GM12878 (cell line): Measurements from ENCODE around the gene MRPL38. TPM values are rescaled to one million over a fixed set of nuclear protein-coding genes. Genes with fewer than 3 reads are reported as not detected.

ENCODE experiments used
- ATAC-seq: fragments of 200-7000 bp; cut with Tn5 transposase; 3 replicates; pipeline ENCODE4 v1.9.1; 2020; ENCODE audit warnings: mild to moderate bottlenecking, moderate library complexity
- BruUV-seq: library from RNA; stranded (reverse); fragments of 400-500 nt; replicated peaks from 2 replicates; lab custom pipeline; 2021; lab: Mats Ljungman, UMichigan
- CTCF ChIA-PET: fragments of 300-600 bp; sonication (Branson Sonifier 250); formaldehyde crosslinking; extraction: SDS; loops from one replicate; lab custom pipeline; 2021; ENCODE audit warnings: inconsistent platforms; lab: Yijun Ruan, JAX
- POLR2A ChIA-PET: fragments of 350-600 bp; formaldehyde crosslinking; extraction: SDS; loops from one replicate; lab custom pipeline; 2021; ENCODE audit warnings: inconsistent platforms; lab: Charles Lee
- RAD21 ChIA-PET: fragments of 300-600 bp; sonication (Branson Sonifier 250); formaldehyde crosslinking; loops from one replicate; lab custom pipeline; 2023; ENCODE audit warnings: antibody characterized with exemption; ENCODE audit not compliant: unreplicated experiment; lab: Charles Lee
- SMC1A ChIA-PET: fragments of 300-600 bp; sonication (Branson Sonifier 250); formaldehyde crosslinking; loops from one replicate; lab custom pipeline; 2023; ENCODE audit not compliant: unreplicated experiment, uncharacterized antibody; lab: Charles Lee
- DNase-seq: peaks from one replicate; pipeline ENCODE4 v3.0.0-alpha.2; 2011; ENCODE audit warnings: low read depth, low spot score
- FAIRE-seq: peaks from 3 replicates; lab custom pipeline; 2011; peaks lifted over from hg19 to GRCh38; lab: Jason Lieb, UNC
- H2AFZ ChIP-seq: 2 replicates; pipeline ENCODE4 v1.6.0; 2011; ENCODE audit warnings: low read depth, low read length, control low read depth; ENCODE audit not compliant: control insufficient read depth
- H3K27ac ChIP-seq: 2 replicates; pipeline ENCODE4 v1.5.1; 2011; ENCODE audit warnings: control low read depth; ENCODE audit not compliant: control insufficient read depth, insufficient read depth
- H3K27me3 ChIP-seq, 2 experiments: replicated peaks in 1 of 2; 2 replicates each; pipeline versions ENCODE4 v1.6.0 to v1.6.1; 2011; ENCODE audit warnings: low read length in 1 of 2; ENCODE audit not compliant: control insufficient read depth in 2 of 2, insufficient read depth in 2 of 2
- H3K36me3 ChIP-seq, 2 experiments: 2 replicates each; pipeline ENCODE4 v1.5.1; 2011; ENCODE audit warnings: low read length in 1 of 2; ENCODE audit not compliant: control insufficient read depth in 2 of 2, insufficient read depth in 2 of 2
- H3K4me1 ChIP-seq: 2 replicates; pipeline ENCODE4 v1.6.1; 2011; ENCODE audit warnings: mild to moderate bottlenecking, low read length, moderate library complexity, mixed read lengths; ENCODE audit not compliant: control insufficient read depth, insufficient read depth
- H3K4me2 ChIP-seq: 2 replicates; pipeline ENCODE4 v1.6.0; 2011; ENCODE audit warnings: control low read depth; ENCODE audit not compliant: control insufficient read depth, insufficient read depth
- H3K4me3 ChIP-seq: fragments of 200-600 bp; sonication (generic); 2 replicates; pipeline ENCODE4 v1.5.1; 2016
- H3K79me2 ChIP-seq: 2 replicates; pipeline ENCODE4 v1.6.0; 2011; ENCODE audit warnings: low read length; ENCODE audit not compliant: control insufficient read depth, insufficient read depth
- H3K9ac ChIP-seq: 2 replicates; pipeline ENCODE4 v1.8.0; 2011; ENCODE audit warnings: low read length, control low read depth, mixed read lengths; ENCODE audit not compliant: control insufficient read depth, insufficient read depth
- H3K9me3 ChIP-seq: replicated peaks from 3 replicates; pipeline ENCODE4 v1.5.1; 2011; ENCODE audit warnings: mild to moderate bottlenecking, low read length; ENCODE audit not compliant: control insufficient read depth, insufficient read depth
- H4K20me1 ChIP-seq: 2 replicates; pipeline ENCODE4 v1.6.0; 2011; ENCODE audit not compliant: control insufficient read depth, insufficient read depth
- CBX3 ChIP-seq: fragments of 200-600 bp; sonication (generic); IDR thresholded peaks from 2 replicates; pipeline ENCODE4 v1.6.1; 2016; ENCODE audit warnings: low read depth, borderline replicate concordance
- CEBPB ChIP-seq, 2 experiments: fragments of 150-350 bp in 1 of 2; IDR thresholded peaks; 2 replicates each; pipeline ENCODE4 v1.6.1; 2012 to 2014; ENCODE audit warnings: low read depth in 2 of 2, low read length in 2 of 2, borderline replicate concordance in 1 of 2, inconsistent platforms in 1 of 2
- ETV6 ChIP-seq, 2 experiments: fragments of 450-650 bp in 1 of 2; IDR thresholded peaks in 1 of 2; conservative IDR thresholded peaks in 1 of 2; 2 replicates each; pipeline ENCODE4 v1.6.1; 2014; ENCODE audit warnings: antibody characterized with exemption in 1 of 2, borderline replicate concordance in 1 of 2, low read depth in 1 of 2, mild to moderate bottlenecking in 1 of 2, moderate library complexity in 1 of 2
- EZH2 ChIP-seq: IDR thresholded peaks from 2 replicates; pipeline ENCODE4 v1.6.1; 2012; ENCODE audit warnings: low read depth, mild to moderate bottlenecking, control low read depth, inconsistent platforms, low read length, borderline replicate concordance; ENCODE audit not compliant: control insufficient read depth
- FOS ChIP-seq: IDR thresholded peaks from 3 replicates; pipeline ENCODE4 v1.6.1; 2011; ENCODE audit warnings: borderline replicate concordance; ENCODE audit not compliant: insufficient read length; ENCODE audit errors: extremely low read depth
- HCFC1 ChIP-seq: fragments of 150-350 bp; IDR thresholded peaks from 2 replicates; pipeline ENCODE4 v1.6.1; 2014; ENCODE audit warnings: low read length
- HDAC6 ChIP-seq: fragments of 200-600 bp; sonication (generic); IDR thresholded peaks from one replicate; pipeline ENCODE4 v1.8.0; 2017; ENCODE audit warnings: antibody characterized with exemption; ENCODE audit not compliant: unreplicated experiment
- MEF2B ChIP-seq: fragments of 450-650 bp; IDR thresholded peaks from 2 replicates; pipeline ENCODE4 v1.6.1; 2018; ENCODE audit warnings: mild to moderate bottlenecking, moderate library complexity; ENCODE audit not compliant: partially characterized antibody, poor library complexity, severe bottlenecking
- NR2F1 ChIP-seq: fragments of 450-650 bp; conservative IDR thresholded peaks from 2 replicates; pipeline ENCODE4 v1.6.1; 2017; ENCODE audit warnings: mild to moderate bottlenecking
- PAX5 ChIP-seq: IDR thresholded peaks from 2 replicates; pipeline ENCODE4 v1.6.1; 2011; ENCODE audit warnings: low read depth, low read length, borderline replicate concordance
- PAX8 ChIP-seq: fragments of 450-650 bp; IDR thresholded peaks from 2 replicates; pipeline ENCODE4 v1.6.1; 2017; ENCODE audit warnings: mild to moderate bottlenecking, moderate library complexity
- RELA ChIP-seq: fragments of 450-650 bp; IDR thresholded peaks from 2 replicates; pipeline ENCODE4 v1.8.0; 2014; ENCODE audit warnings: borderline replicate concordance; ENCODE audit not compliant: partially characterized antibody
- TCF7 ChIP-seq: IDR thresholded peaks from 2 replicates; pipeline ENCODE4 v1.6.1; 2014; ENCODE audit warnings: antibody characterized with exemption, borderline replicate concordance
- WRNIP1 ChIP-seq: IDR thresholded peaks from 2 replicates; pipeline ENCODE4 v1.6.1; 2011; ENCODE audit warnings: low read depth, low read length, improper control_type of control experiment, borderline replicate concordance
- YY1 ChIP-seq: IDR thresholded peaks from 2 replicates; pipeline ENCODE4 v1.6.1; 2011; ENCODE audit warnings: low read depth, mild to moderate bottlenecking, low read length
- ZNF207 ChIP-seq: fragments of 450-650 bp; IDR thresholded peaks from 2 replicates; pipeline ENCODE4 v1.6.1; 2014; ENCODE audit warnings: antibody characterized with exemption, mild to moderate bottlenecking, borderline replicate concordance
- ZZZ3 ChIP-seq: IDR thresholded peaks from 2 replicates; pipeline ENCODE4 v1.6.1; 2011; ENCODE audit warnings: low read depth; ENCODE audit not compliant: control insufficient read depth, insufficient read length
- WGBS: methylation state at CpG from one replicate; pipeline ENCODE4 v1.1.6; 2016; ENCODE audit warnings: low lambda C conversion rate; ENCODE audit not compliant: insufficient replicate concordance, insufficient coverage; ENCODE audit errors: missing lambda C conversion rate; 5-methylcytosine and 5-hydroxymethylcytosine counted together
- in situ Hi-C: fragments of 300-500 bp; cut with MboI; formaldehyde crosslinking; loops from 9 replicates; pipeline ENCODE4 v1.14.3; 2018; ENCODE audit warnings: mixed read lengths
- intact Hi-C: fragments of 100-400 bp; cut with micrococcal nuclease; formaldehyde crosslinking; loops from one replicate; pipeline ENCODE4 v1.14.2; 2022; ENCODE audit not compliant: unreplicated experiment
- polyA plus RNA-seq, 11 experiments: library from polyadenylated mRNA; depleted of rRNA in 4 of 11; unstranded in 6 of 11; stranded (reverse) in 5 of 11; fragments of >200 nt; fragmentation: Nextera tagmentation in 4 of 11; fragmentation: Illumina TruSeq in 1 of 11; extraction: Ambion mirVana in 4 of 11; extraction: Trizol in 1 of 11; gene quantifications; 1 replicate in 1 of 11; 2 replicates in 10 of 11; pipeline versions ENCODE4 v1.2.1 to v1.2.3, GENCODE V29; 2011 to 2016; ENCODE audit warnings: inconsistent platforms in 2 of 11, missing spikeins in 2 of 11, low read depth in 1 of 11
- total RNA-seq, 4 experiments: library from RNA; depleted of rRNA in 3 of 4; stranded (reverse); fragments of >200 nt in 3 of 4; fragmentation: Illumina TruSeq in 1 of 4; extraction: Trizol in 1 of 4; gene quantifications; 2 replicates each; pipeline versions ENCODE4 v1.2.1 to v1.2.3, GENCODE V29; 2013 to 2021
- TF ChIP-seq, protein P1 (sequence below): fragments of 450-650 bp; IDR thresholded peaks from 2 replicates; pipeline ENCODE4 v1.6.1; 2017; ENCODE audit warnings: borderline replicate concordance
- TF ChIP-seq, protein P2 (sequence below): fragments of 450-650 bp; IDR thresholded peaks from 2 replicates; pipeline ENCODE4 v1.6.1; 2016; ENCODE audit warnings: mild to moderate bottlenecking

MRPL38 gene
- total and polyA plus RNA-seq, 10 of the 15 experiments (the other 5 are each of a cell fraction or from before 2014, with no cell fraction given), result 6.6 to 205 (median 53.1) TPM

DNA sequence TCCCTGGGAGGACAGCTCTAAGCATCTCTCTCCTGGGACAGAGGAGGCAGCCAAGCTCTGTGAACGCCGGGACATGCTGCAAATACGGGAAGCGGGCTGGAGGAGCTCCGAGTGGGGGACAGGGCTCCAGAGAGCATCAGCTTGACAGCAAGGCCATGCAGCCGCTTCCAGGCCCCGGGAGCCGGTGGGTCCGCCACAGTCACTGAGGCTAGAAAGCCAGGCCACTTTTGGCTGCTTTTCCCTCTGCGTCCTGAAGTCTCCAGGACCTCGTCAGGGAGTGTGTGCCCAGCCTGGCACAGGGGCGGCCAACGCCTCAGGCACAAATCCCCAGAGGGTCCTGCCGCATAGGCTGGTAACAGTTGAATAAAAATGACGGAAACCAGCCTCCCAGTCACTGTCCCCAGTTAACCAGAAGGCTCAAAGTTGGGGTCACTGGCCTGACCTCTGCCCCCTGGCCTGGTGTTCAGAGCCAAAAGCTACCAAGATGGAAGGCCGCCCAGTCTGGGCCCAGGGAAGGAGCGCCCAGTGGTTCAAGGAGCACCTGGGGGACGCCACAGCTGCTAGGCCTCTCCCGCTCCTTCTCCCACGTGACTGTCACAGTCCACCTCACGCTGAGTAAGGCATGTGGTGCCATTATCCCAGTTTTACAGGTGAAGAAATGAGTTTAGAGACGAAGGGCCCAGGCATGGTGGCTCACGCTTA is 4.8 kb downstream of the MRPL38 start (continued):
- TF ChIP-seq ZNF207, result no peak
- no peak for TF ChIP-seq FOS

DNA sequence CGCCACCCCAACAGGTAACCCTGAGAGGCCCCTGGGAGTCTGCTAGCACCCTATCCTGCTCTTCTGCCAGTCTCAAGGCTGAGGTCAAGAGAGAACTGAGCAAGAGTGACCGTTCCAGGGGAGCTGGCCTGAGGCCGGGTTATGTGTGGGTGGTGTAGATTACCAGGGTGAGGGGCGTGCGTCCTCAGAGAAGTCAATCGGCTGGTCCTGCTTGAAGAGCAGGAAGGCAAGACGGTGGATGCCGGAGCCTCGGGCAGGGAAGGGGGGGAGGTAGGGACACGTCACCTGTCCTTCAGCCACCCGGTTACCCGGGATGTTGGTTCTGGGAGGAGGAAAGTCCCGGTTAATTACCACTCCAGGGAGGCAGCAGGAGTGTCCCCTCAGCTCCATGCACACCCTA is 5.3 kb downstream of the MRPL38 start:
- no TSS peak for BruUV-seq
- no peak overlapping the region for H2AFZ ChIP-seq
- H3K27ac ChIP-seq, result no peak overlapping the region
- peaks cover 6% of the 10 kb centered on the region for H3K4me1 ChIP-seq
- intact Hi-C loops, result loop anchor here (5.0 kb wide), 2 partner anchors 42 to 122 kb away; partner anchors contain the start of gene WBP2
- H3K36me3 ChIP-seq, result peaks cover 10 to 17% of the 10 kb centered on the region in 2 experiments; a peak in 3 of 4 replicates
- peaks cover 23% of the 10 kb centered on the region for H3K79me2 ChIP-seq
- ATAC-seq (no peak), DNase-seq (no peak), FAIRE-seq (no peak)
- WGBS, result 93% methylated on average over 12 of the region's 13 CpGs
- ChIA-PET CTCF (interaction anchor here (1.0 to 1.4 kb wide), 2 partner anchors 43 to 44 kb away, joined by 4 to 7 read pairs; partner anchors contain the start of gene WBP2), SMC1A (no interaction called here), RAD21 (no interaction called here), POLR2A (interaction anchor here (1.7 kb wide), 1 partner anchor 12 kb away, joined by 6 read pairs; no protein-coding TSS in a partner anchor)
- no peak overlapping the region for H3K4me2 ChIP-seq
- H3K9ac ChIP-seq, result no peak overlapping the region
- no peaks in the 10 kb centered on the region for H3K9me3 ChIP-seq
- in situ Hi-C loops, result no loop called here
- no peak overlapping the region for H3K4me3 ChIP-seq
- H4K20me1 ChIP-seq, result no peaks in the 10 kb centered on the region
- no peaks in the 10 kb centered on the region for H3K27me3 ChIP-seq
- TF ChIP-seq PAX5 (no peak), RELA (no peak), WRNIP1 (no peak), ETV6 (conservative IDR thresholded peaks at IDR 0.05 in 1 of 2, IDR thresholded peaks at IDR 0.05 in 1 of 2; ENCODE audit: borderline replicate concordance in 1 of 2, low read depth in 1 of 2) (no peak), PAX8 (no peak), MEF2B (no peak), YY1 (no peak), CEBPB (IDR thresholded peaks at IDR 0.05; ENCODE audit: borderline replicate concordance in 1 of 2, low read depth in 2 of 2, low read length in 2 of 2) (no peak), EZH2 (no peak), HCFC1 (no peak), CBX3 (no peak), ZZZ3 (no peak), HDAC6 (no peak), TCF7 (no peak), NR2F1 (no peak)
- TF ChIP-seq, protein P1, sequence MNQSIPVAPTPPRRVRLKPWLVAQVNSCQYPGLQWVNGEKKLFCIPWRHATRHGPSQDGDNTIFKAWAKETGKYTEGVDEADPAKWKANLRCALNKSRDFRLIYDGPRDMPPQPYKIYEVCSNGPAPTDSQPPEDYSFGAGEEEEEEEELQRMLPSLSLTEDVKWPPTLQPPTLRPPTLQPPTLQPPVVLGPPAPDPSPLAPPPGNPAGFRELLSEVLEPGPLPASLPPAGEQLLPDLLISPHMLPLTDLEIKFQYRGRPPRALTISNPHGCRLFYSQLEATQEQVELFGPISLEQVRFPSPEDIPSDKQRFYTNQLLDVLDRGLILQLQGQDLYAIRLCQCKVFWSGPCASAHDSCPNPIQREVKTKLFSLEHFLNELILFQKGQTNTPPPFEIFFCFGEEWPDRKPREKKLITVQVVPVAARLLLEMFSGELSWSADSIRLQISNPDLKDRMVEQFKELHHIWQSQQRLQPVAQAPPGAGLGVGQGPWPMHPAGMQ, result no peak
- TF ChIP-seq, protein P2, sequence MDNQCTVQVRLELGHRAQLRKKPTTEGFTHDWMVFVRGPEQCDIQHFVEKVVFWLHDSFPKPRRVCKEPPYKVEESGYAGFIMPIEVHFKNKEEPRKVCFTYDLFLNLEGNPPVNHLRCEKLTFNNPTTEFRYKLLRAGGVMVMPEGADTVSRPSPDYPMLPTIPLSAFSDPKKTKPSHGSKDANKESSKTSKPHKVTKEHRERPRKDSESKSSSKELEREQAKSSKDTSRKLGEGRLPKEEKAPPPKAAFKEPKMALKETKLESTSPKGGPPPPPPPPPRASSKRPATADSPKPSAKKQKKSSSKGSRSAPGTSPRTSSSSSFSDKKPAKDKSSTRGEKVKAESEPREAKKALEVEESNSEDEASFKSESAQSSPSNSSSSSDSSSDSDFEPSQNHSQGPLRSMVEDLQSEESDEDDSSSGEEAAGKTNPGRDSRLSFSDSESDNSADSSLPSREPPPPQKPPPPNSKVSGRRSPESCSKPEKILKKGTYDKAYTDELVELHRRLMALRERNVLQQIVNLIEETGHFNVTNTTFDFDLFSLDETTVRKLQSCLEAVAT, result no peak
